ENCODE results near the gene GLIPR2. TPM values are rescaled to one million over a fixed set of nuclear protein-coding genes. Genes with fewer than 3 reads are reported as not detected.

GLIPR2 gene
- total and polyA plus RNA-seq, 2 of the 13 experiments (the other 11 are each of a cell fraction or from before 2014, with no cell fraction given): 0.08 to 0.42 TPM

DNA sequence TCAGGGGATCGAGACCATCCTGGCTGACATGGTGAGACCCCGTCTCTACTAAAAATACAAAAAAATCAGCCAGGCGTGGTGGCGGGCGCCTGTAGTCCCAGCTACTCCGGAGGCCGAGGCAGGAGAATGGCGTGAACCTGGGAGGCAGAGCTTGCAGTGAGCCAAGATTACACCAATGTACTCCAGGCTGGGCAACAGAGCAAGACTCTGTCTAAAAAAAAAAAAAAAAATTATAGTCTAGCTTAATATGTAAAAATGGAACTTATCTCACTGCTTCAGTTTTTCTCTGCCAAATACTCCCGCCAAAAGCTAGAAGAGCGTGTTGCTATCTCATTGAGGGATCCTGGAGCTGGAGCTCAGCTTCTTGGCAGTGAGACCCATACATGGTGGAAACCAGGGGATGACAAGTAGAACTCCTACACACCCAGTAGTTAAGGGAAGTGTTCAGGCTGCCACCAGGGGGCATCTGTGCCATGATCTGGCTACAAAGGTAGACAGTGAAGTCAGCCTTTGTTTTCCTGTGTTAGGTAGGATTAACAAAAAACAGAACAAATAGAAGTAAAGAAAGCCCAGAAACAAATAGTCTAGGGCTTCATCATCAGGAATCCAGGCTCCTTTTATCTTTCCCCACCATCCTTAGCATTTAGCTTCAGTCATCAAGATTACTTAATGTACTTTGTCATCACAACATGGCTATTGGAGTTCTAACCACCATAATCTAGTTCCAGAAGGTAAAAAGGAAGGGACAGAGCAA, 33.6 kb upstream of the GLIPR2 start (continued):
- TF ChIP-seq, protein P1, sequence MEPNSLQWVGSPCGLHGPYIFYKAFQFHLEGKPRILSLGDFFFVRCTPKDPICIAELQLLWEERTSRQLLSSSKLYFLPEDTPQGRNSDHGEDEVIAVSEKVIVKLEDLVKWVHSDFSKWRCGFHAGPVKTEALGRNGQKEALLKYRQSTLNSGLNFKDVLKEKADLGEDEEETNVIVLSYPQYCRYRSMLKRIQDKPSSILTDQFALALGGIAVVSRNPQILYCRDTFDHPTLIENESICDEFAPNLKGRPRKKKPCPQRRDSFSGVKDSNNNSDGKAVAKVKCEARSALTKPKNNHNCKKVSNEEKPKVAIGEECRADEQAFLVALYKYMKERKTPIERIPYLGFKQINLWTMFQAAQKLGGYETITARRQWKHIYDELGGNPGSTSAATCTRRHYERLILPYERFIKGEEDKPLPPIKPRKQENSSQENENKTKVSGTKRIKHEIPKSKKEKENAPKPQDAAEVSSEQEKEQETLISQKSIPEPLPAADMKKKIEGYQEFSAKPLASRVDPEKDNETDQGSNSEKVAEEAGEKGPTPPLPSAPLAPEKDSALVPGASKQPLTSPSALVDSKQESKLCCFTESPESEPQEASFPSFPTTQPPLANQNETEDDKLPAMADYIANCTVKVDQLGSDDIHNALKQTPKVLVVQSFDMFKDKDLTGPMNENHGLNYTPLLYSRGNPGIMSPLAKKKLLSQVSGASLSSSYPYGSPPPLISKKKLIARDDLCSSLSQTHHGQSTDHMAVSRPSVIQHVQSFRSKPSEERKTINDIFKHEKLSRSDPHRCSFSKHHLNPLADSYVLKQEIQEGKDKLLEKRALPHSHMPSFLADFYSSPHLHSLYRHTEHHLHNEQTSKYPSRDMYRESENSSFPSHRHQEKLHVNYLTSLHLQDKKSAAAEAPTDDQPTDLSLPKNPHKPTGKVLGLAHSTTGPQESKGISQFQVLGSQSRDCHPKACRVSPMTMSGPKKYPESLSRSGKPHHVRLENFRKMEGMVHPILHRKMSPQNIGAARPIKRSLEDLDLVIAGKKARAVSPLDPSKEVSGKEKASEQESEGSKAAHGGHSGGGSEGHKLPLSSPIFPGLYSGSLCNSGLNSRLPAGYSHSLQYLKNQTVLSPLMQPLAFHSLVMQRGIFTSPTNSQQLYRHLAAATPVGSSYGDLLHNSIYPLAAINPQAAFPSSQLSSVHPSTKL (CRISPR knock-in tag; IDR thresholded peaks at IDR 0.05): 0 out of 2 replicates have a peak, but pooled peaks have one; percentile 15
- TF ChIP-seq CC2D1A (CRISPR knock-in tag; IDR thresholded peaks at IDR 0.05) (no peak), NBN (conservative IDR thresholded peaks at IDR 0.05) (no peak), SMAD9 (CRISPR knock-in tag; IDR thresholded peaks at IDR 0.05) (no peak), NFKBIZ (CRISPR knock-in tag; IDR thresholded peaks at IDR 0.05) (0 out of 2 replicates have a peak, but pooled peaks have one; percentile 41), GTF3A (CRISPR knock-in tag; conservative IDR thresholded peaks at IDR 0.05) (no peak), ZFP41 (CRISPR knock-in tag; IDR thresholded peaks at IDR 0.05; ENCODE audit: borderline replicate concordance) (no peak), RAD21 (CRISPR knock-in tag; IDR thresholded peaks at IDR 0.05) (peak; percentile 44; the same call in 1 of the 2 replicates), KAT8 (CRISPR knock-in tag; IDR thresholded peaks at IDR 0.05) (peak; percentile 16; the same call in 1 of the 2 replicates)
- TF ChIP-seq, protein P2, sequence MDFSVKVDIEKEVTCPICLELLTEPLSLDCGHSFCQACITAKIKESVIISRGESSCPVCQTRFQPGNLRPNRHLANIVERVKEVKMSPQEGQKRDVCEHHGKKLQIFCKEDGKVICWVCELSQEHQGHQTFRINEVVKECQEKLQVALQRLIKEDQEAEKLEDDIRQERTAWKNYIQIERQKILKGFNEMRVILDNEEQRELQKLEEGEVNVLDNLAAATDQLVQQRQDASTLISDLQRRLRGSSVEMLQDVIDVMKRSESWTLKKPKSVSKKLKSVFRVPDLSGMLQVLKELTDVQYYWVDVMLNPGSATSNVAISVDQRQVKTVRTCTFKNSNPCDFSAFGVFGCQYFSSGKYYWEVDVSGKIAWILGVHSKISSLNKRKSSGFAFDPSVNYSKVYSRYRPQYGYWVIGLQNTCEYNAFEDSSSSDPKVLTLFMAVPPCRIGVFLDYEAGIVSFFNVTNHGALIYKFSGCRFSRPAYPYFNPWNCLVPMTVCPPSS (IDR thresholded peaks at IDR 0.05): no peak
- TF ChIP-seq, protein P3, sequence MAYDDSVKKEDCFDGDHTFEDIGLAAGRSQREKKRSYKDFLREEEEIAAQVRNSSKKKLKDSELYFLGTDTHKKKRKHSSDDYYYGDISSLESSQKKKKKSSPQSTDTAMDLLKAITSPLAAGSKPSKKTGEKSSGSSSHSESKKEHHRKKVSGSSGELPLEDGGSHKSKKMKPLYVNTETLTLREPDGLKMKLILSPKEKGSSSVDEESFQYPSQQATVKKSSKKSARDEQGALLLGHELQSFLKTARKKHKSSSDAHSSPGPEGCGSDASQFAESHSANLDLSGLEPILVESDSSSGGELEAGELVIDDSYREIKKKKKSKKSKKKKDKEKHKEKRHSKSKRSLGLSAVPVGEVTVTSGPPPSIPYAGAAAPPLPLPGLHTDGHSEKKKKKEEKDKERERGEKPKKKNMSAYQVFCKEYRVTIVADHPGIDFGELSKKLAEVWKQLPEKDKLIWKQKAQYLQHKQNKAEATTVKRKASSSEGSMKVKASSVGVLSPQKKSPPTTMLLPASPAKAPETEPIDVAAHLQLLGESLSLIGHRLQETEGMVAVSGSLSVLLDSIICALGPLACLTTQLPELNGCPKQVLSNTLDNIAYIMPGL (CRISPR knock-in tag; IDR thresholded peaks at IDR 0.05; ENCODE audit: borderline replicate concordance in 1 of 2, low read depth in 1 of 2): peak in 1 of 2 experiments; percentile 39; a peak in 1 of 4 replicates
- TF ChIP-seq, protein P4, sequence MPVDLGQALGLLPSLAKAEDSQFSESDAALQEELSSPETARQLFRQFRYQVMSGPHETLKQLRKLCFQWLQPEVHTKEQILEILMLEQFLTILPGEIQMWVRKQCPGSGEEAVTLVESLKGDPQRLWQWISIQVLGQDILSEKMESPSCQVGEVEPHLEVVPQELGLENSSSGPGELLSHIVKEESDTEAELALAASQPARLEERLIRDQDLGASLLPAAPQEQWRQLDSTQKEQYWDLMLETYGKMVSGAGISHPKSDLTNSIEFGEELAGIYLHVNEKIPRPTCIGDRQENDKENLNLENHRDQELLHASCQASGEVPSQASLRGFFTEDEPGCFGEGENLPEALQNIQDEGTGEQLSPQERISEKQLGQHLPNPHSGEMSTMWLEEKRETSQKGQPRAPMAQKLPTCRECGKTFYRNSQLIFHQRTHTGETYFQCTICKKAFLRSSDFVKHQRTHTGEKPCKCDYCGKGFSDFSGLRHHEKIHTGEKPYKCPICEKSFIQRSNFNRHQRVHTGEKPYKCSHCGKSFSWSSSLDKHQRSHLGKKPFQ (CRISPR knock-in tag; IDR thresholded peaks at IDR 0.05; ENCODE audit: insufficient replicate concordance): no peak
